Fibroblast of lung (primary cell): Measurements from ENCODE around the gene TNS1.

Experiments
- EZH2 ChIP-seq: IDR thresholded peaks from 2 replicates; pipeline ENCODE4 v1.5.1; 2012; ENCODE audit warnings: low read length, control low read depth, mild to moderate bottlenecking; ENCODE audit errors: missing control alignments
- TF ChIP-seq, protein P1 (sequence below), 2 donors: IDR thresholded peaks in 1 of 2; conservative IDR thresholded peaks in 1 of 2; 1 replicate in 1 of 2; 2 replicates in 1 of 2; pipeline ENCODE4 v1.5.1; 2011 to 2012; ENCODE audit warnings: low read length in 2 of 2, control low read depth in 1 of 2, inconsistent platforms in 1 of 2, low read depth in 1 of 2, mild to moderate bottlenecking in 1 of 2

DNA sequence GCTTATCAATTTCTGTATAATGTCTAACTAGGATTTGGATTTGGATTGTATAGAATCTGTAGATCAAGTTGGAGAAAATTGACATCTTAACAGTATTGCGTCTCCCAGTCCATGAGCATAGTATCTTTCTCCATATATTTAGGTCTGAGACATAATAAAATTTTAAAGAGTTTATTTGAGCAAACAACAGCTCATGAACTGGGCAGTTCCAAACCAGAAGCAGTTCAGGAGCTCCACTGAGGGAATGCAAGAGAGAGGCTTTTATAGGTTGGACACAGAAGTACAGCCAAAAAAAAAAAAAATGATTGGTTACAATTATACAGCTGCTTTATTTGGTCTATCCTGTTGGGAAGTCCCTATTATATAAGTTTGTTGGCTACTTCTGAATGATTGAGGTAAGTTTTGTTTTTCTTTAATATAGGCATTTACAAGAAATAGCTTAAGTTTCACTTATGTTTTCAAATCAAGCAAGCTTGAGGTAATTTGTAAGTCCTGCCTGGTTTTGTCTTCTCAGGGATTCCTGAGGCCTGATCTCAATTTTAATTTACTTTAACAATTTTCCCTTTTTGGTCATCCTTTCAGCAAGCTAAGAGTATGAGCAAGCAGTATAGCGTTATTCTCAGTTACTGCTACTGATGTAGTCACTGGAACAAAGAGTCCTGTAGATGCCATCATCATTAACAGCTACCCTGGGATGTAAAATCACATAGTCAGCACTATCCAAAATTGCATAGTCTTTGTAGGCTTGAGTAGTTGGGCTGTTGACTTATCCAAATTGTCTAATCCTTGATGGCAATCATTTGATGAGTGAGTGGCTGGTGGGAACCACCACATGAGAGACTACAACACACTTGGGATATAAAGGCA is 38.7 kb upstream of the TNS1 start:
- TF ChIP-seq, protein P1, sequence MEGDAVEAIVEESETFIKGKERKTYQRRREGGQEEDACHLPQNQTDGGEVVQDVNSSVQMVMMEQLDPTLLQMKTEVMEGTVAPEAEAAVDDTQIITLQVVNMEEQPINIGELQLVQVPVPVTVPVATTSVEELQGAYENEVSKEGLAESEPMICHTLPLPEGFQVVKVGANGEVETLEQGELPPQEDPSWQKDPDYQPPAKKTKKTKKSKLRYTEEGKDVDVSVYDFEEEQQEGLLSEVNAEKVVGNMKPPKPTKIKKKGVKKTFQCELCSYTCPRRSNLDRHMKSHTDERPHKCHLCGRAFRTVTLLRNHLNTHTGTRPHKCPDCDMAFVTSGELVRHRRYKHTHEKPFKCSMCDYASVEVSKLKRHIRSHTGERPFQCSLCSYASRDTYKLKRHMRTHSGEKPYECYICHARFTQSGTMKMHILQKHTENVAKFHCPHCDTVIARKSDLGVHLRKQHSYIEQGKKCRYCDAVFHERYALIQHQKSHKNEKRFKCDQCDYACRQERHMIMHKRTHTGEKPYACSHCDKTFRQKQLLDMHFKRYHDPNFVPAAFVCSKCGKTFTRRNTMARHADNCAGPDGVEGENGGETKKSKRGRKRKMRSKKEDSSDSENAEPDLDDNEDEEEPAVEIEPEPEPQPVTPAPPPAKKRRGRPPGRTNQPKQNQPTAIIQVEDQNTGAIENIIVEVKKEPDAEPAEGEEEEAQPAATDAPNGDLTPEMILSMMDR (conservative IDR thresholded peaks at IDR 0.05 in 1 of 2, IDR thresholded peaks at IDR 0.05 in 1 of 2; ENCODE audit: low read depth in 1 of 2, low read length in 2 of 2), result no peak
- TF ChIP-seq EZH2, result no peak
